Activated CD4-positive, alpha-beta T cell treated with anti-CD3 and anti-CD28 coated beads for 36 hours (primary cell): ENCODE results near the gene KCNK2. TPM values are rescaled to one million over a fixed set of nuclear protein-coding genes. Genes with fewer than 3 reads are reported as not detected.

Source experiments
- ATAC-seq: fragments of 200-7000 bp; cut with Tn5 transposase; one replicate; pipeline ENCODE4 v1.10.0; 2021; ENCODE audit warnings: mild to moderate bottlenecking, moderate library complexity
- CTCF ChIA-PET: fragments of 350-600 bp; sonication (Branson Sonifier 250); formaldehyde crosslinking; loops from one replicate; lab custom pipeline; 2021; ENCODE audit warnings: antibody characterized with exemption; lab: Charles Lee
- POLR2A ChIA-PET: fragments of 350-600 bp; sonication (Branson Sonifier 250); formaldehyde crosslinking; loops from one replicate; lab custom pipeline; 2021; ENCODE audit warnings: antibody characterized with exemption, inconsistent platforms; lab: Charles Lee
- DNase-seq: peaks from one replicate; pipeline ENCODE4 v3.0.0-alpha.2; 2020
- H3K27ac Mint-ChIP-seq: one replicate; pipeline ENCODE4 v1.8.0; 2021; ENCODE audit warnings: mixed read lengths
- H3K27me3 Mint-ChIP-seq: one replicate; pipeline ENCODE4 v1.8.0; 2021; ENCODE audit warnings: mixed read lengths
- H3K36me3 Mint-ChIP-seq: one replicate; pipeline ENCODE4 v1.8.0; 2021; ENCODE audit warnings: low read depth, mixed read lengths
- H3K4me1 Mint-ChIP-seq: one replicate; pipeline ENCODE4 v1.8.0; 2021; ENCODE audit warnings: mixed read lengths
- H3K4me3 Mint-ChIP-seq: one replicate; pipeline ENCODE4 v1.8.0; 2021; ENCODE audit warnings: mild to moderate bottlenecking, moderate library complexity, mixed read lengths
- H3K9me3 Mint-ChIP-seq: one replicate; pipeline ENCODE4 v1.8.0; 2021; ENCODE audit warnings: low read depth, mixed read lengths
- intact Hi-C, 2 experiments: fragments of 100-400 bp; cut with DNase I in 1 of 2; cut with micrococcal nuclease in 1 of 2; formaldehyde crosslinking; loops; one replicate each; pipeline versions ENCODE4 v1.14.2 to v1.15.1; 2022 to 2024; cut with DNase I, micrococcal nuclease
- total RNA-seq, 2 experiments: library from RNA; stranded (reverse); gene quantifications; one replicate each; pipeline ENCODE4 v1.2.3, GENCODE V29; 2021

KCNK2 gene
- total RNA-seq, 2 experiments from 2014 or later = not detected

DNA sequence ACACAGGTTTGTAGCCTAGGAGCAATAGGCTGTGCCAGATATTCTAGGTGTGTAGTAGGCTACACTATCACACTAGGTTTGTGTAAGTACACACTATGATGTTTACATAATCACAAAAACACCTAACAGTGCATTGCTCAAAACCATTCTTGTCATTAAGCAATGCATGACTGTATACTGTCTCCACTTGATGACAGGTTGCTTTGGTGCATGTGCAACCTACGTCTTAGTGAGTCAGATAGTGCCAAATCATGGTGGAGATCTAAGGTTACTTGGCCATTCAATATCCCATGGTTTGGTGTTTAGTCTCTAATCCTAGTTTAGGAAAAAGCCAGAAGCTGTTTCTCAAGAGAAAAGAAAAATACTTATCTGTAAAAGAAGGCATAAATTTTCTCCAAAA lies 181.1 kb downstream of the KCNK2 start:
- H3K4me3 Mint-ChIP-seq = no peak overlapping the region
- ChIA-PET CTCF (interaction anchor here (0.6 kb wide), 1 partner anchor 9 kb away, joined by 3 read pairs; no protein-coding TSS in a partner anchor), POLR2A (no interaction called here)
- no peaks in the 10 kb centered on the region for H3K9me3 Mint-ChIP-seq
- no peaks in the 10 kb centered on the region for H3K36me3 Mint-ChIP-seq
- DNase-seq (no peak), ATAC-seq (no peak)
- no peaks in the 10 kb centered on the region for H3K27me3 Mint-ChIP-seq
- H3K27ac Mint-ChIP-seq = no peak overlapping the region
- H3K4me1 Mint-ChIP-seq = no peaks in the 10 kb centered on the region
- intact Hi-C loops = no loop called here

DNA sequence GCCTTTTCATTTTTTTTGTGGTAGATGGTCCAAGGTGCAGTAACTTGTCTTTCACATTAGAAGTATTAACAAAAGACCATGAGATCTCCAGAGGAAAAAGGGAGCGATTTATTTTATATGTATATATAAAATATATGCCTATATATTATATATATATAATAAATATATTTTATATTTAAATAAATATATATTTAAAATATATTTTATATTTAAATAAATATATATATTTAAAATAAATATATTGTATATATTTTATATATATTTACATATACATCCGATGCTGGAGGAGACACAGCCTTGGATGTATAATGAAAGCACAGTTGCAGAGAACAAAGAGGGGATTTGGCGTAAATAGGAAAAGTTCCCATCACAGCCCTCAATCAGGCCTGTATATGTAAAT lies 182.1 kb downstream of the KCNK2 start:
- Mint-ChIP-seq H3K36me3 (no peaks in the 10 kb centered on the region), H3K4me1 (no peaks in the 10 kb centered on the region), H3K4me3 (no peak overlapping the region), H3K27ac (no peak overlapping the region), H3K9me3 (no peaks in the 10 kb centered on the region), H3K27me3 (no peaks in the 10 kb centered on the region)
- ChIA-PET POLR2A (no interaction called here), CTCF (interaction anchor here (0.7 kb wide), 1 partner anchor 21 kb away, joined by 3 read pairs; no protein-coding TSS in a partner anchor)
- ATAC-seq = no peak
- intact Hi-C loops = no loop called here
- DNase-seq = no peak

DNA sequence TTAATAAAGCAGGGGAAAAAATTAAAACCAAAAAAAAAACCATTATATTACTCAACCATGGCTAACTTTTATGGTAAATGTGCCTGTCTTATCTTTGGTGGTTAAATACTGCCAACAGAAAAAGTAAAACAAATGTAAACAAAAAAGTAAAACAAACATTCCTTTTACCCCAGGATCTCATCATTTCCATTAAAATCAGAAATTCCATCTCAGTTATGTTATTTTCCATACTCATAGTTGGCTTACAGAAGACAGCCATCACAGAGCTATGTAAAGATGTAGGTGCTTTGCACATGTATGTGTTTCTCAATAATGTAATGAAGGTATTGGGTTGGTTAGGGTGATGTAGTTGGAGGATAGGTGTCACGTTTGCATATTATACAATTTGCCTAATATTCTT lies 185.0 kb downstream of the KCNK2 start:
- no peak for DNase-seq
- Mint-ChIP-seq H3K4me3 (no peak overlapping the region), H3K27me3 (peaks cover 8% of the 10 kb centered on the region), H3K27ac (no peak overlapping the region), H3K9me3 (peaks cover 9% of the 10 kb centered on the region), H3K36me3 (no peaks in the 10 kb centered on the region), H3K4me1 (no peaks in the 10 kb centered on the region)
- no peak for ATAC-seq
- POLR2A ChIA-PET = no interaction called here
- intact Hi-C loops = no loop called here
- CTCF ChIA-PET = interaction anchor here (0.8 kb wide), 1 partner anchor 325 kb away, joined by 4 read pairs; no protein-coding TSS in a partner anchor

DNA sequence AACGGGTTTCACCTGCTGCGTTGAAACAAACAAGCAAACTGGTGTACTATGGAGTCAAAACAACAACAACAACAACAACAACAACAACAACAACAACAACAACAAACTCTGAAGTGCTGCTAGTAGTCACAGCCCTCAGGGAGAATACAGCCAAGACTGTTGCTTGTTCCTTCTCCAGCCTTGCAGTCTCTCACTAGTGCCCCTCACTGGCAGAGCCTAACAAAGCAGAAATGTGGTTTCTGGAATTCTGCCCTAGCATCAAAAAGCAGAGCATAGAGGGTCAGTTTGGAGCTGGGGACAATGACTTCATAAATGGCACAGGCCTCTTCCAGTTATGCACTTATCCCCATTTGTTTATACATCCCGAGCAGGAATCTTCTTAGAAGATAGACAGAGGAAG lies 187.4 kb downstream of the KCNK2 start:
- Mint-ChIP-seq H3K9me3 (peaks cover 9% of the 10 kb centered on the region), H3K36me3 (no peaks in the 10 kb centered on the region), H3K27me3 (peaks cover 8% of the 10 kb centered on the region), H3K4me3 (no peak overlapping the region), H3K4me1 (no peaks in the 10 kb centered on the region), H3K27ac (no peak overlapping the region)
- DNase-seq = no peak
- intact Hi-C loops = no loop called here
- CTCF ChIA-PET = interaction anchor here (0.5 to 0.6 kb wide), 2 partner anchors 64 to 474 kb away, joined by 3 read pairs; no protein-coding TSS in a partner anchor
- POLR2A ChIA-PET = no interaction called here
- no peak for ATAC-seq

DNA sequence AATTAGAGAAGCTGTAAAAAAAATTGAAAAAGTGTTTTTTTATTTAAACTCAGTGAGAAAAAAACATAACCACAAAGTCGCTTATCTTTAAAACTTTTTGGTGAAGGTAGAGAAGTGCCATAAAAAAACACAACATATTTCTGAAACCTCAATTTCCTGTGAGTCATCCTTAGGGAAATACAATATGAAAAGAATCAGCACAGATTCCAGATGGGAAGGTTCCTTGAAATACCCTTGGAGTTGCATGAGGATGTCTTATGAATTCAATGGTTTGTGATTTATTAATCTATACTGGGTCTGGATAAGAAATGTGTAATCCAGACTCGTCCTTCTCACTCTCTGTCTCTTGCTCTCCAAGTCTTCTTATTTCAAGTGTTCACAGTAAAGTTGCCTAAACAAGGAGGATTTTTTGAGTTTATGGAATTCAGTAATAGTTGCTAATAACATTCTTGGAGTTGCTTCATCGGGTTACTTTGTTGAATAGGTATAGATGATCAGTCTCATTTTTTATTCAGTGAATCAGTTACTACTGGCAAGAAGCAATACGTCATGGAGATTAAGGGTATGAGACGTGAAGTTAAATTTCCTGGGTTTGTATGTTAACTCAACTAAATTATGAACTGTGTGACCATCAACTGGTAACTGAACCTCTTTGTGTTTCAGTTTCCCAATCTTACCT lies 191.4 kb downstream of the KCNK2 start:
- ChIA-PET CTCF (interaction anchor here (0.6 kb wide), 1 partner anchor 12 kb away, joined by 3 read pairs; no protein-coding TSS in a partner anchor), POLR2A (no interaction called here)
- Mint-ChIP-seq H3K4me3 (no peak overlapping the region), H3K4me1 (no peaks in the 10 kb centered on the region), H3K27ac (no peak overlapping the region), H3K9me3 (peaks cover 9% of the 10 kb centered on the region), H3K27me3 (peaks cover 10% of the 10 kb centered on the region), H3K36me3 (no peaks in the 10 kb centered on the region)
- DNase-seq = no peak
- intact Hi-C loops = no loop called here
- ATAC-seq = no peak

GRCh38 chr1:215276582-215276981 lies 194.0 kb downstream of the KCNK2 start:
- Mint-ChIP-seq H3K4me1 (no peaks in the 10 kb centered on the region), H3K27me3 (peaks cover 2% of the 10 kb centered on the region), H3K4me3 (no peak overlapping the region), H3K9me3 (peaks cover 3% of the 10 kb centered on the region), H3K36me3 (no peaks in the 10 kb centered on the region), H3K27ac (no peak overlapping the region)
- POLR2A ChIA-PET = no interaction called here
- ATAC-seq (no peak), DNase-seq (no peak)
- intact Hi-C loops = no loop called here
- CTCF ChIA-PET = no interaction called here

DNA sequence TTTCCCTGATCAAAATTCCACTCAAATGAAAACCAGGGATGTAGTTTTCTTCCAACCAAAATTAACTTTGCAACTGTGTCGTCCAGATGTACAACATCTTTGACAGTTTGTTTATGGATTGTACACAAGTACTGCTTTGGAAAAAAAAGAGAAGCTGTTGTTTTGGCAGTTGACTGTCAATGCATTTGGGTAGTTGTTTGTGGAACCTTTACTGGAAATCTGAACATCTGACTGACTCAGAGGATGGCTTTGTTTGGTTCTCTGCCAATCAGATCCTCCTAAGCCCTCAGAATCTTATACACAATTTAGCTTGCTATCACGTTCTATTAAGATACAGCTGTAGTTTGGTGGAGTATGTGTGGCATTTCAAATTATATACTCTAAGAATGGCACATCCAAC lies 195.0 kb downstream of the KCNK2 start:
- Mint-ChIP-seq H3K9me3 (no peaks in the 10 kb centered on the region), H3K4me3 (no peak overlapping the region), H3K36me3 (no peaks in the 10 kb centered on the region), H3K27ac (no peak overlapping the region), H3K27me3 (peaks cover 2% of the 10 kb centered on the region), H3K4me1 (no peaks in the 10 kb centered on the region)
- intact Hi-C loops = no loop called here
- ChIA-PET POLR2A (no interaction called here), CTCF (interaction anchor here (0.6 kb wide), 1 partner anchor 244 kb away, joined by 3 read pairs; no protein-coding TSS in a partner anchor)
- ATAC-seq (no peak), DNase-seq (no peak)

DNA sequence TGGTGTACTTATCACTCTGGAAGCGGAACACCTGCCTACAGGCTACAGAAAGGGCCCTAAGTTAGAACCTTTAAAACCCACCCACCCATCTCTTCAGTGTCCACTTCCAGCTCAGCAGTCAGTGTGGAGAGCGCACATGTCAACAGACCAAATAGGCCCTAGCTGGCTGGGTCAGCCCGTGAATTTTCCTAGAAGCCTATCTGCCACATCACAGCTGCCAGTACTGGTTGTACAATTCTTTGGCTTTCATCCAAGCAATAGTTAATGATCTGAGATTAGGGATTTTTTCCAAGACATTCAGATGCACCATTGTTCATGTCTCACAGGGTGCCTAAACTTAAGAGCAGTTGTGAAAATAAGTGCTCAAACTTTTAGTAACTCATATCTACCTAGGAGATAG lies 197.1 kb downstream of the KCNK2 start:
- H3K27me3 Mint-ChIP-seq = peaks cover 2% of the 10 kb centered on the region
- intact Hi-C loops = no loop called here
- ChIA-PET POLR2A (no interaction called here), CTCF (no interaction called here)
- no peaks in the 10 kb centered on the region for H3K36me3 Mint-ChIP-seq
- H3K4me1 Mint-ChIP-seq = no peaks in the 10 kb centered on the region
- H3K9me3 Mint-ChIP-seq = no peaks in the 10 kb centered on the region
- H3K4me3 Mint-ChIP-seq = no peak overlapping the region
- no peak for ATAC-seq
- H3K27ac Mint-ChIP-seq = no peak overlapping the region
- no peak for DNase-seq

GRCh38 chr1:215282557-215282956 lies 200.0 kb downstream of the KCNK2 start:
- Mint-ChIP-seq H3K4me3 (no peak overlapping the region), H3K27ac (no peak overlapping the region), H3K36me3 (no peaks in the 10 kb centered on the region), H3K4me1 (no peaks in the 10 kb centered on the region), H3K9me3 (no peaks in the 10 kb centered on the region), H3K27me3 (no peaks in the 10 kb centered on the region)
- POLR2A ChIA-PET = no interaction called here
- CTCF ChIA-PET = no interaction called here
- no peak for ATAC-seq
- no peak for DNase-seq
- intact Hi-C loops = no loop called here

DNA sequence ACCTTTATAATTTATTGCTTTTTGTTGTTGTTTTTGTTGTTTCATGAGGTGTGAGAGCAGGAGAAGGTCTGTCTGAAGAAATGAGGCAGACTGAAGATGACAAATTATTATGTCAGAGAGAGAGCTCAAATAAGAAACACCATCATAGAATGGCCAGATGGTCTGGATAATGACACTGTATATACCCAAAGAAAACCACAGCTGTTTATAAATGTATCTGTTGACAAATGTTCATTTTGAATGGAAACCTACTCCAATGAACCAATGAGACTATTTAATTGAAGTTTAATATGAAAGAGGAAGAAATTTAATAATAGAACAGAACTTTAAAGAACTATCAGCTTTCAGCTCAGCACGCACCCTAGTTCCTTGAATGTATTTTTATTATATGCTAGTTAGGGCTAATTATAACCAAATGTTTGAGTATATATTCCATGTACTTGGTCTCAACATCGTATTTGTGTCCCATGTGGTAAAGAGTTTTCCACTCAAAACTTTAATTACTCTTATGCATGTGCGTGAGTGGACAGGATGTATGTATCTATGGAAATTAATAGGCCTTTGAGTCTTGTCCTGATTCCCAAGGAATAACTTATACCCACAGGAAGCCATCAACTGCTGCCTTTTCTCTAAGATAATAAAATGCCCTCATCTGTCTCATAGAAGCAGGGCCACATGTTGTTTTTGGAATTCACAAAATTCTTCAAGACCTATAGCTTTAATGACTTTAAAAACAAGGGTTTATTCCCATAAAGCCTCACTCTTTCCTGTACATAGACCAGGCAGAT lies 202.7 kb downstream of the KCNK2 start:
- intact Hi-C loops = no loop called here
- no peak for ATAC-seq
- no peaks in the 10 kb centered on the region for H3K4me1 Mint-ChIP-seq
- CTCF ChIA-PET = interaction anchor here (0.6 to 0.8 kb wide), 2 partner anchors 12 to 20 kb away, joined by 3 read pairs; no protein-coding TSS in a partner anchor
- H3K36me3 Mint-ChIP-seq = no peaks in the 10 kb centered on the region
- no peaks in the 10 kb centered on the region for H3K9me3 Mint-ChIP-seq
- H3K4me3 Mint-ChIP-seq = no peak overlapping the region
- POLR2A ChIA-PET = no interaction called here
- H3K27ac Mint-ChIP-seq = no peak overlapping the region
- no peak for DNase-seq
- no peaks in the 10 kb centered on the region for H3K27me3 Mint-ChIP-seq
